Uterus (tissue), 4 donors: ENCODE data around the gene SKAP2. TPM values are rescaled to one million over a fixed set of nuclear protein-coding genes. Genes with fewer than 3 reads are reported as not detected.
"Not testable (repeated sequence)": the region's sequence is repeated elsewhere in the genome, so short reads cannot be mapped to it uniquely, and the experiment has no call there.

Experiments used
- DNase-seq, 2 donors: peaks; one replicate each; pipeline ENCODE4 v3.0.0-alpha.2; 2019 to 2020
- H3K27ac ChIP-seq, 2 donors: fragments of 200-600 bp; sonication (generic); 1 replicate in 1 of 2; 2 replicates in 1 of 2; pipeline ENCODE4 v1.5.1; 2016 to 2018
- H3K27me3 ChIP-seq, 2 donors: fragments of 200-600 bp; sonication (generic); one replicate each; pipeline ENCODE4 v1.5.1; 2018 to 2019; ENCODE audit warnings: control low read depth in 1 of 2
- H3K36me3 ChIP-seq, 2 donors: fragments of 200-600 bp; sonication (generic); one replicate each; pipeline ENCODE4 v1.5.1; 2019; ENCODE audit warnings: control low read depth in 1 of 2
- H3K4me1 ChIP-seq, 2 donors: fragments of 200-600 bp; sonication (generic); one replicate each; pipeline ENCODE4 v1.5.1; 2018 to 2019; ENCODE audit warnings: control low read depth in 1 of 2
- H3K4me3 ChIP-seq, 2 donors: fragments of 200-600 bp; sonication (generic); 1 replicate in 1 of 2; 2 replicates in 1 of 2; pipeline ENCODE4 v1.5.1; 2018 to 2019; ENCODE audit warnings: mild to moderate bottlenecking in 1 of 2
- H3K9me3 ChIP-seq, 2 donors: fragments of 200-600 bp; sonication (generic); one replicate each; pipeline ENCODE4 v1.5.1; 2019; ENCODE audit warnings: control low read depth in 1 of 2
- POLR2A ChIP-seq, 2 donors: fragments of 450-650 bp; IDR thresholded peaks; one replicate each; pipeline ENCODE4 v1.6.1; 2016; ENCODE audit warnings: antibody characterized with exemption in 2 of 2, mild to moderate bottlenecking in 1 of 2, moderate library complexity in 1 of 2
- intact Hi-C: fragments of 100-400 bp; cut with DNase I; formaldehyde crosslinking; loops from one replicate; pipeline ENCODE4 v1.15.1; 2023; ENCODE audit warnings: low total_unique reads
- total RNA-seq, 4 donors: library from RNA; depleted of rRNA in 3 of 4; stranded (reverse); fragments of >200 nt in 3 of 4; gene quantifications; one replicate each; pipeline versions ENCODE4 v1.1.0 to v1.2.4, GENCODE V29; 2014 to 2023
- TF ChIP-seq, protein P1 (sequence below), 4 experiments: fragments of 200-600 bp in 2 of 4; fragments of 450-650 bp in 2 of 4; sonication (generic) in 2 of 4; IDR thresholded peaks; one replicate each; pipeline ENCODE4 v1.5.1; 2016 to 2019; ENCODE audit warnings: antibody characterized with exemption in 4 of 4, mild to moderate bottlenecking in 2 of 4, moderate library complexity in 1 of 4
- donor health status: DM: yes; HTN: yes; CAD: no.

The SKAP2 gene
- total RNA-seq, 4 donors from 2014 or later, result 3.3 to 50.6 (median 12.6) TPM

DNA sequence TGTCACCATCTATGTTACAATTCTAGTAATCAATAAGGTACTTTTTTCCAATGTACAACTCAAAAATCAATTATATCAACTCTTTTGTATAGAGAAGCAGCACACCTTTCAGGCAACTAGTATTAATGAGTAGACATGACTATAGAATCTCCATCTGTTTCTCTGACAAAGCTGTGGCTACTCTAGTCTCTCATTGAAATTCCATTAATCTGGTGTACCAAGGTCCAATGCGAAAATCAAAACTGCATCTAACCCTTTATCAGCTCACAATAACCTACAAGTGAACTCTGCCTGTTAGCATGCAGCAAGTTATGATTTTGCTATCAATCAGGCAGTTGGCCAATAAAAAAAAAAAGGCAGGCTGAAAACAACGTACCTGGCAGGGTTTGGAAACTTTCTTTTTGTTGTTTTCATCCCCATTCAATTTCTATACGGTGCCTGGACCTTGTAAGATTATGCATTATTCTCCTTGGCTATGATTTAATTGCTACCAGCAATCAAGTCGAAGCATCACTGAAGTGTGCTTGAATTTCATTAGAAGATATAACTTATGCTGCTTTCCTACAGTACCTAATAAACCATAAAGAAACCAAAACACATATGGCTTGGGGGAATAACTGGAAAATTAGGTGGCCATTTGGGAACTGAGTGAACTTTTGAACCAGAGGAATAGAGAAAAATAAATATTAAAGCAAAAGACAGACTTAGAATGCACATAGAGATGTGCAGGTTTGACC is 23.2 kb downstream of the SKAP2 start:
- no peak overlapping the region for H3K4me3 ChIP-seq
- no peaks in the 10 kb centered on the region for H3K36me3 ChIP-seq
- intact Hi-C loops, result no loop called here

DNA sequence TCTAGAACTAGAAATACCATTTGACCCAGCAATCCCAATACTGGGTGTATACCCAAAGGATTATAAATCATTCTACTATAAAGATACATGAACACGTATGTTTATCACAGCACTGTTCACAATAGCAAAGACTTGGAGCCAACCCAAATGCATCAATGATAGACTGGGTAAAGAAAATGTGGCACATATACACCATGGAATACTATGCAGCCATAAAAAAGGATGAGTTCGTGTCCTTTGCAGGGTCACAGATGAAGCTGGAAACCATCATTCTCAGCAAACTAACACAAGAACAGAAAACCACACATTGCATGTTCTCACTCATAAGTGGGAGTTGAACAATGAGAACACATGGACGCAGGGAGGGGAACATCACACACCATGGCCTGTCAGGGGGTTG is 27.6 kb downstream of the SKAP2 start:
- H3K4me3 ChIP-seq, H3K9me3 ChIP-seq, H3K4me1 ChIP-seq, H3K27ac ChIP-seq, H3K27me3 ChIP-seq, intact Hi-C loops, DNase-seq, H3K36me3 ChIP-seq: not testable (repeated sequence)

More for the DNA sequence above, 23.2 kb downstream of the SKAP2 start:
- Histone ChIP-seq H3K9me3 (no peaks in the 10 kb centered on the region), H3K27me3 (peaks cover 0 to 38% of the 10 kb centered on the region in 2 donors), H3K27ac (no peak overlapping the region), H3K4me1 (no peaks in the 10 kb centered on the region)
- no peak for DNase-seq
- TF ChIP-seq POLR2A (IDR thresholded peaks at IDR 0.05), result no peak
- TF ChIP-seq, protein P1, sequence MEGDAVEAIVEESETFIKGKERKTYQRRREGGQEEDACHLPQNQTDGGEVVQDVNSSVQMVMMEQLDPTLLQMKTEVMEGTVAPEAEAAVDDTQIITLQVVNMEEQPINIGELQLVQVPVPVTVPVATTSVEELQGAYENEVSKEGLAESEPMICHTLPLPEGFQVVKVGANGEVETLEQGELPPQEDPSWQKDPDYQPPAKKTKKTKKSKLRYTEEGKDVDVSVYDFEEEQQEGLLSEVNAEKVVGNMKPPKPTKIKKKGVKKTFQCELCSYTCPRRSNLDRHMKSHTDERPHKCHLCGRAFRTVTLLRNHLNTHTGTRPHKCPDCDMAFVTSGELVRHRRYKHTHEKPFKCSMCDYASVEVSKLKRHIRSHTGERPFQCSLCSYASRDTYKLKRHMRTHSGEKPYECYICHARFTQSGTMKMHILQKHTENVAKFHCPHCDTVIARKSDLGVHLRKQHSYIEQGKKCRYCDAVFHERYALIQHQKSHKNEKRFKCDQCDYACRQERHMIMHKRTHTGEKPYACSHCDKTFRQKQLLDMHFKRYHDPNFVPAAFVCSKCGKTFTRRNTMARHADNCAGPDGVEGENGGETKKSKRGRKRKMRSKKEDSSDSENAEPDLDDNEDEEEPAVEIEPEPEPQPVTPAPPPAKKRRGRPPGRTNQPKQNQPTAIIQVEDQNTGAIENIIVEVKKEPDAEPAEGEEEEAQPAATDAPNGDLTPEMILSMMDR (IDR thresholded peaks at IDR 0.05), result no peak

GRCh38 chr7:26815426-26815825 is 49.0 kb downstream of the SKAP2 start:
- Histone ChIP-seq H3K27ac (no peak overlapping the region), H3K4me1 (no peaks in the 10 kb centered on the region), H3K4me3 (no peak overlapping the region), H3K36me3 (no peaks in the 10 kb centered on the region), H3K9me3 (no peaks in the 10 kb centered on the region), H3K27me3 (no peaks in the 10 kb centered on the region)
- intact Hi-C loops, result no loop called here
- no peak for TF ChIP-seq POLR2A (IDR thresholded peaks at IDR 0.05)
- TF ChIP-seq, protein P1 (IDR thresholded peaks at IDR 0.05), result no peak
- DNase-seq, result no peak

GRCh38 chr7:26813432-26813831 is 51.0 kb downstream of the SKAP2 start:
- Histone ChIP-seq H3K9me3 (no peaks in the 10 kb centered on the region), H3K4me3 (no peak overlapping the region), H3K27me3 (no peaks in the 10 kb centered on the region), H3K4me1 (no peaks in the 10 kb centered on the region), H3K27ac (no peak overlapping the region), H3K36me3 (no peaks in the 10 kb centered on the region)
- intact Hi-C loops, result no loop called here
- DNase-seq, result no peak
- no peak for TF ChIP-seq POLR2A (IDR thresholded peaks at IDR 0.05)
- TF ChIP-seq, protein P1 (IDR thresholded peaks at IDR 0.05), result no peak

- H3K9me3 ChIP-seq, result no peaks in the 10 kb centered on the region
- intact Hi-C loops, result no loop called here
- H3K27ac ChIP-seq, result no peak overlapping the region
- no peaks in the 10 kb centered on the region for H3K4me1 ChIP-seq
- DNase-seq, result no peak
- no peak overlapping the region for H3K4me3 ChIP-seq
- no peaks in the 10 kb centered on the region for H3K27me3 ChIP-seq
- TF ChIP-seq POLR2A (IDR thresholded peaks at IDR 0.05), result no peak
- TF ChIP-seq, protein P1 (IDR thresholded peaks at IDR 0.05), result no peak
- no peaks in the 10 kb centered on the region for H3K36me3 ChIP-seq
These were observed 69.8 kb downstream of the SKAP2 start for GRCh38 chr7:26794541-26794940.
